Spinal cord (tissue), 10 donors: Measurements from ENCODE around the gene COLQ. TPM values are rescaled to one million over a fixed set of nuclear protein-coding genes. Genes with fewer than 3 reads are reported as not detected.
A peak's percentile ranks its signal among the peaks of the same experiment; 100 is the strongest.

Source experiments
- DNase-seq, 6 donors: peaks; one replicate each; pipeline versions ENCODE4 v3.0.0 to v3.0.0-alpha.2; 2013 to 2015; ENCODE audit warnings: low spot score in 6 of 6, low read depth in 4 of 6
- H3K27ac ChIP-seq: one replicate; pipeline ENCODE4 v1.5.1; 2013; ENCODE audit warnings: low read depth, low read length, control low read depth
- H3K27me3 ChIP-seq: one replicate; pipeline ENCODE4 v1.6.1; 2013; ENCODE audit warnings: low read length; ENCODE audit not compliant: control insufficient read depth, insufficient read depth
- H3K36me3 ChIP-seq: one replicate; pipeline ENCODE4 v1.6.1; 2013; ENCODE audit warnings: low read length; ENCODE audit not compliant: control insufficient read depth, insufficient read depth
- H3K4me1 ChIP-seq: one replicate; pipeline ENCODE4 v1.6.1; 2013; ENCODE audit warnings: low read length; ENCODE audit not compliant: control insufficient read depth, insufficient read depth
- H3K4me3 ChIP-seq: one replicate; pipeline ENCODE4 v1.5.1; 2013; ENCODE audit warnings: low read depth, low read length, control low read depth
- H3K9me3 ChIP-seq: one replicate; pipeline ENCODE4 v1.6.1; 2013; ENCODE audit warnings: low read length; ENCODE audit not compliant: control insufficient read depth, insufficient read depth
- WGBS: methylation state at CpG from one replicate; pipeline ENCODE4 v1.1.5; 2013; ENCODE audit warnings: missing lambda C conversion rate; ENCODE audit not compliant: insufficient coverage; 5-methylcytosine and 5-hydroxymethylcytosine counted together
- polyA plus RNA-seq, 2 donors: library from polyadenylated mRNA; unstranded; fragments of 120-200 nt; gene quantifications; one replicate each; pipeline ENCODE4 v1.2.1, GENCODE V29; 2013; ENCODE audit not compliant: insufficient read length in 2 of 2
- total RNA-seq, 2 donors: library from RNA; depleted of rRNA in 1 of 2; stranded (reverse); fragments of 120-200 nt in 1 of 2; fragments of >200 nt in 1 of 2; gene quantifications; one replicate each; pipeline versions ENCODE4 v1.2.3 to v1.2.4, GENCODE V29; 2013 to 2014
- donor health status: healthy.

COLQ gene
- total and polyA plus RNA-seq, 4 donors: 4.2 to 10.8 (median 10.6) TPM

GRCh38 chr3:15511156-15511555, 10.3 kb downstream of the COLQ start:
- H3K4me3 ChIP-seq: no peak overlapping the region
- DNase-seq: no peak
- H3K4me1 ChIP-seq: peaks cover 14% of the 10 kb centered on the region
- H3K36me3 ChIP-seq: no peaks in the 10 kb centered on the region
- H3K9me3 ChIP-seq: no peaks in the 10 kb centered on the region
- H3K27ac ChIP-seq: no peak overlapping the region
- H3K27me3 ChIP-seq: no peaks in the 10 kb centered on the region
- 96% methylated on average over 2 of the region's 3 CpGs for WGBS

GRCh38 chr3:15510493-15510892, 11.0 kb downstream of the COLQ start:
- no peak for DNase-seq
- Histone ChIP-seq H3K4me3 (no peak overlapping the region), H3K27me3 (no peaks in the 10 kb centered on the region), H3K4me1 (peaks cover 16% of the 10 kb centered on the region), H3K27ac (no peak overlapping the region), H3K36me3 (no peaks in the 10 kb centered on the region), H3K9me3 (no peaks in the 10 kb centered on the region)
- no CpG with 5 or more reads among the region's 3 CpGs for WGBS

GRCh38 chr3:15506571-15506970, 14.9 kb downstream of the COLQ start:
- H3K4me3 ChIP-seq: no peak overlapping the region
- H3K9me3 ChIP-seq: no peaks in the 10 kb centered on the region
- no peaks in the 10 kb centered on the region for H3K36me3 ChIP-seq
- WGBS: 92% methylated on average over 3 of the region's 3 CpGs
- H3K27me3 ChIP-seq: no peaks in the 10 kb centered on the region
- no peak for DNase-seq
- peaks cover 9% of the 10 kb centered on the region for H3K4me1 ChIP-seq
- H3K27ac ChIP-seq: no peak overlapping the region

GRCh38 chr3:15505479-15506165, 15.9 kb downstream of the COLQ start:
- peak in 3 of 6 donors; percentile 20 to 82 (median 41) for DNase-seq
- Histone ChIP-seq H3K4me3 (no peak overlapping the region), H3K4me1 (peaks cover 11% of the 10 kb centered on the region), H3K9me3 (no peaks in the 10 kb centered on the region), H3K27me3 (no peaks in the 10 kb centered on the region), H3K27ac (no peak overlapping the region), H3K36me3 (no peaks in the 10 kb centered on the region)
- 32% methylated on average over 4 of the region's 7 CpGs for WGBS

- H3K27ac ChIP-seq: no peak overlapping the region
- no peak for DNase-seq
- no peaks in the 10 kb centered on the region for H3K36me3 ChIP-seq
- WGBS: 86% methylated on average over 1 of the region's 8 CpGs
- H3K27me3 ChIP-seq: no peaks in the 10 kb centered on the region
- peaks cover 22% of the 10 kb centered on the region for H3K4me1 ChIP-seq
- no peaks in the 10 kb centered on the region for H3K9me3 ChIP-seq
- H3K4me3 ChIP-seq: no peak overlapping the region
Observed at GRCh38 chr3:15502616-15503015, 18.9 kb downstream of the COLQ start.

- Histone ChIP-seq H3K4me3 (no peak overlapping the region), H3K27ac (no peak overlapping the region), H3K36me3 (no peaks in the 10 kb centered on the region), H3K27me3 (no peaks in the 10 kb centered on the region), H3K4me1 (peaks cover 27% of the 10 kb centered on the region), H3K9me3 (no peaks in the 10 kb centered on the region)
- peak in 1 of 6 donors; percentile 44 for DNase-seq
- 58% methylated on average over 4 of the region's 4 CpGs for WGBS
Observed at GRCh38 chr3:15501126-15501525, 20.4 kb downstream of the COLQ start.

GRCh38 chr3:15500107-15500724, 21.3 kb downstream of the COLQ start:
- Histone ChIP-seq H3K4me1 (peaks cover 29% of the 10 kb centered on the region), H3K36me3 (no peaks in the 10 kb centered on the region), H3K27me3 (no peaks in the 10 kb centered on the region), H3K4me3 (no peak overlapping the region), H3K9me3 (no peaks in the 10 kb centered on the region), H3K27ac (no peak overlapping the region)
- no peak for DNase-seq
- 75% methylated on average over 2 of the region's 3 CpGs for WGBS

GRCh38 chr3:15499536-15499935, 22.0 kb downstream of the COLQ start:
- H3K4me3 ChIP-seq: no peak overlapping the region
- H3K27me3 ChIP-seq: no peaks in the 10 kb centered on the region
- no peak for DNase-seq
- H3K36me3 ChIP-seq: no peaks in the 10 kb centered on the region
- H3K27ac ChIP-seq: no peak overlapping the region
- no peaks in the 10 kb centered on the region for H3K9me3 ChIP-seq
- peaks cover 29% of the 10 kb centered on the region for H3K4me1 ChIP-seq
- WGBS: 84% methylated on average over 6 of the region's 7 CpGs

- peak in 2 of 6 donors; percentile 56 to 66 for DNase-seq
- no peak overlapping the region for H3K27ac ChIP-seq
- no peaks in the 10 kb centered on the region for H3K9me3 ChIP-seq
- H3K4me1 ChIP-seq: peaks cover 29% of the 10 kb centered on the region
- no peaks in the 10 kb centered on the region for H3K27me3 ChIP-seq
- no peak overlapping the region for H3K4me3 ChIP-seq
- no peaks in the 10 kb centered on the region for H3K36me3 ChIP-seq
- WGBS: 42% methylated on average over 12 of the region's 14 CpGs
Observed at GRCh38 chr3:15498431-15499214, 22.9 kb downstream of the COLQ start.
